Astrocyte (in vitro differentiated cells and primary cell): ENCODE results near the gene WBP1L.

Experiments
- EZH2 ChIP-seq: IDR thresholded peaks from 2 replicates; pipeline ENCODE4 v1.6.1; 2012; ENCODE audit warnings: mild to moderate bottlenecking, low read length, inconsistent platforms; ENCODE audit not compliant: insufficient read depth
- TF ChIP-seq, protein P1 (sequence below): IDR thresholded peaks from 2 replicates; pipeline ENCODE4 v1.5.1; 2011; ENCODE audit warnings: low read depth, mild to moderate bottlenecking, inconsistent platforms, low read length, moderate library complexity; ENCODE audit not compliant: insufficient read depth

DNA sequence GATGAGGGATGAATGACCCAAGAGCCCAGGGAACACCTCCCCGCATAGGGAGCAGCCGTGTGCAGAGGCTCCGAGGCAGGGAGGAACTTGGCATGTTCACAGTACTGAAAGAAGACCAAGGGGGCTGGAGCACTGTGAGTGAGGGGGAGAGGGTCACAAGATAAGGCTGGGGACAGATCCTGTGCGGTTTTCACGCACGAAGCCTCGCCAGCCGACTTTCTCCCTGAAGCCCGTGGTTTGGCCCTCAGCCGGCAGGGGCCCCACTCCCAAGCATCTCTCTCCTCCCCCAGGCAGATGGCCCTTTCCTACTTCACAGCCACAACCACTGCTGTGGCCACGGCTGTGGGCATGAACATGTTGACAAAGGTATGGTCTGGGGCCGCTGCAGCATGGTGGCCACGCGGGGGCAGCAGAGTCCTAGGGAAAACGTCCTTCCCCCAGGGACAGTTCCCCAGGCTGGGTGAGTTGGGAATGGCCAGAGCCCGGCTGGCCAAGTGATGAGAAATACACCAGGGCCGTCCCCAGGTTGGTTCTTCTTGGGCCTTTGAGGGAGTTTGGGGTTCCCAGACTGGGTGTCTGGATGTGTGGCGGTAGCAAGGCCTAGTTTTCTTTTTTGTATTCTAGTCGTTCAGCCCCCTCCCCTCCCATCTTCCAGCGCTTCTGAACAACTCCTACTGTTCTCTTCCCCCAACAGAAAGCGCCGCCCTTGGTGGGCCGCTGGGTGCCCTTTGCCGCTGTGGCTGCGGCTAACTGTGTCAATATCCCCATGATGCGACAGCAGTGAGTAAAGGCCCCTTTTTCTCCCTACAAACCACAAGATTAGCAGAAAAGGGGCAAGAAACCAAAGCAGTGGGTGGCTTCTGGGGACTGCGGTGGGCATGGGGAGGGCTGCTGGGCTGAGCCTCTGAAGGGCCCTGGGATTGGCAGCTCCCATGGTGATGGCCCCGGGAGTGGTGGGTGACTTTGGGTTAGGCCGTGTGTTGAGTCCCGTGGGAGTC, 14.4 kb upstream of the WBP1L start:
- TF ChIP-seq, protein P1, sequence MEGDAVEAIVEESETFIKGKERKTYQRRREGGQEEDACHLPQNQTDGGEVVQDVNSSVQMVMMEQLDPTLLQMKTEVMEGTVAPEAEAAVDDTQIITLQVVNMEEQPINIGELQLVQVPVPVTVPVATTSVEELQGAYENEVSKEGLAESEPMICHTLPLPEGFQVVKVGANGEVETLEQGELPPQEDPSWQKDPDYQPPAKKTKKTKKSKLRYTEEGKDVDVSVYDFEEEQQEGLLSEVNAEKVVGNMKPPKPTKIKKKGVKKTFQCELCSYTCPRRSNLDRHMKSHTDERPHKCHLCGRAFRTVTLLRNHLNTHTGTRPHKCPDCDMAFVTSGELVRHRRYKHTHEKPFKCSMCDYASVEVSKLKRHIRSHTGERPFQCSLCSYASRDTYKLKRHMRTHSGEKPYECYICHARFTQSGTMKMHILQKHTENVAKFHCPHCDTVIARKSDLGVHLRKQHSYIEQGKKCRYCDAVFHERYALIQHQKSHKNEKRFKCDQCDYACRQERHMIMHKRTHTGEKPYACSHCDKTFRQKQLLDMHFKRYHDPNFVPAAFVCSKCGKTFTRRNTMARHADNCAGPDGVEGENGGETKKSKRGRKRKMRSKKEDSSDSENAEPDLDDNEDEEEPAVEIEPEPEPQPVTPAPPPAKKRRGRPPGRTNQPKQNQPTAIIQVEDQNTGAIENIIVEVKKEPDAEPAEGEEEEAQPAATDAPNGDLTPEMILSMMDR = peak; percentile 81
- no peak for TF ChIP-seq EZH2
